ENCODE results near the gene ATP11A.

- TF ChIP-seq EZH2phosphoT487 (IDR thresholded peaks at IDR 0.05; ENCODE audit: unreplicated experiment) = no peak
- TF ChIP-seq ZNF331 (CRISPR knock-in tag; IDR thresholded peaks at IDR 0.05; ENCODE audit: low read depth) = no peak
- no peak for TF ChIP-seq CTCF (conservative IDR thresholded peaks at IDR 0.05; ENCODE audit: low read depth in 2 of 2)
- TF ChIP-seq POLR2AphosphoS5 (IDR thresholded peaks at IDR 0.05; ENCODE audit: low read depth) = no peak
- TF ChIP-seq EZH2 (IDR thresholded peaks at IDR 0.05; ENCODE audit: low read depth, unreplicated experiment) = no peak
- no peak for TF ChIP-seq REST (IDR thresholded peaks at IDR 0.05; ENCODE audit: unreplicated experiment)
- no peak for TF ChIP-seq CREB1 (CRISPR knock-in tag; IDR thresholded peaks at IDR 0.05; ENCODE audit: low read depth)
- no peak for TF ChIP-seq ETS1 (IDR thresholded peaks at IDR 0.05)
- no peak for TF ChIP-seq STAT1 (IDR thresholded peaks at IDR 0.05; ENCODE audit: unreplicated experiment)
- TF ChIP-seq JUNB (IDR thresholded peaks at IDR 0.05; ENCODE audit: unreplicated experiment) = no peak
- TF ChIP-seq NANOG (IDR thresholded peaks at IDR 0.05; ENCODE audit: borderline replicate concordance) = no peak
- no peak for TF ChIP-seq ZNF462 (CRISPR knock-in tag; IDR thresholded peaks at IDR 0.05)
Observed at GRCh38 chr13:112641456-112642089, 48.3 kb upstream of the ATP11A start.

Data from GM23338 (cell line).